ENCODE results near the gene HAGH.
A peak's percentile ranks its signal among the peaks of the same experiment; 100 is the strongest.
"Not testable (repeated sequence)": the region's sequence is repeated elsewhere in the genome, so short reads cannot be mapped to it uniquely, and the experiment has no call there.

HAGH gene

DNA sequence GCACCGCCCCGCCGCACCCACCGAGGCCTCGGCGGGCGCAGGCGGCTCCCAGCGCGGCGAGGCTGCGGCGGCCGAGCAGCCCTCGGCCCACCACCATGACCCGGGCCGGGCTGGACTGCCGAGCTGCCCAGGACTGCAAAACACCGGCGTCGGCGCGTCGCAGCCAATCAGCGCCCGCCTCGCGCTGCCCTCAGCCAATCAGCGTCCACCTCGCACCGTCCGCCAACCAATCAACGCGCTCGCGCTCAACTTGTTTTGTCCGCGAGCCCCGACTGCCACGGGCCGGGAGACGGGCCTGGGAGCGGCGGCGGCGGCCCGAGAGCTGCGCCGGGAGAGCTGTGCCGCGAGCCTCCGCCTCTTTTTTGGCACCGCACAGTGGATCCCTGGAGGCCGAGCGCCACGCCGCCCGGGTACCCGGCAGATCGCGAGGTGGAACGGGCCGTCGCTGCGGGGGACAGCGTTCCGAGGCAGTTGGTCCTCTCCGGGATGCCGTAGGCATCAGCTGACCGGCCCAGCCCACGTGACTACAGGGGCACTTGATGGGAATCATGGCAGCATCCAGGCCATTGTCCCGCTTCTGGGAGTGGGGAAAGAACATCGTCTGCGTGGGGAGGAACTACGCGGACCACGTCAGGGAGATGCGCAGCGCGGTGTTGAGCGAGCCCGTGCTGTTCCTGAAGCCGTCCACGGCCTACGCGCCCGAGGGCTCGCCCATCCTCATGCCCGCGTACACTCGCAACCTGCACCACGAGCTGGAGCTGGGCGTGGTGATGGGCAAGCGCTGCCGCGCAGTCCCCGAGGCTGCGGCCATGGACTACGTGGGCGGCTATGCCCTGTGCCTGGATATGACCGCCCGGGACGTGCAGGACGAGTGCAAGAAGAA is at the start of gene HAGH, which contains the start of gene FAHD1:
Gene HAGH, minus strand, starts transcription at position 135 of the 883 bp plus-strand sequence. Its CDS starts 38 bp downstream, at position 97.
Gene FAHD1, plus strand, starts transcription at position 516 of the 883 bp plus-strand sequence. Its CDS starts 33 bp downstream, at position 549.
- DNase-seq = peak; percentile 94

DNA sequence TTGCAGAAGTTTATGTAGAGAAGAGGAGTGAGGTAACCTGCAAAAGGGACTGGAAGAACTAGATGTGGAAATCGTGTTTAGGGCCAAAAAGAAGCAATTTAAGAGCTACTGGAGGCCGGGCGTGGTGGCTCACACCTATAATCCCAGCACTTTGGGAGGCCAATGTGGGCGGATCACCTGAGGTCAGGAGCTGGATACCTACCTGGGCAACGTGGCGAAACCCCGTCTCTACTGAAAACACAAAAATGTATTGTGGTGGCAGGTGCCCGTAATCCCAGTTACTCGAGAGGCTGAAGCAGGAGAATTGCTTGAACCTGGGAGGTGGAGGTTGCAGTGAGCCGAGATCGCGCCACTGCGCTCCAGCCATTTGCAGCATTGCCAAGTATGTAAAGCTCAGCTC is 49.4 kb upstream of the HAGH start:
- DNase-seq = not testable (repeated sequence)

DNA sequence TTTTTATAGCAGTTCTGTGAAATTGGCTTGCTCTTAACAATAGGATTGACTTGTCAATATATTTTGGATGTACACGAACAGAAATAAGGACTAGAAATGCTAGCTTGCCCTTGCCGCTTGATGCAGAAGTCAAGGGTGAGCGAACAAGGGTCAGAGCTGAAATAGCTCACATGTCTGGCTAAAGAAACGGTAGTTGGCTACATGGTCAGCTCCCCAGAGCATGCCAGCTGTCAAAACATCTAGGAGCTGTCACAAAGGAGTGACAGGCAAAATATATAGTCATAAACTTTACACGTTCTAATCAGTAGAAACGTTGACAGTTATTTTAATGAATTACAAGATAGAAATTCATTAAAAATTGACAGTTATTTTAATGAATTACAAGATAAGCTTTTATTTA is 48.2 kb upstream of the HAGH start:
- no peak for DNase-seq

DNA sequence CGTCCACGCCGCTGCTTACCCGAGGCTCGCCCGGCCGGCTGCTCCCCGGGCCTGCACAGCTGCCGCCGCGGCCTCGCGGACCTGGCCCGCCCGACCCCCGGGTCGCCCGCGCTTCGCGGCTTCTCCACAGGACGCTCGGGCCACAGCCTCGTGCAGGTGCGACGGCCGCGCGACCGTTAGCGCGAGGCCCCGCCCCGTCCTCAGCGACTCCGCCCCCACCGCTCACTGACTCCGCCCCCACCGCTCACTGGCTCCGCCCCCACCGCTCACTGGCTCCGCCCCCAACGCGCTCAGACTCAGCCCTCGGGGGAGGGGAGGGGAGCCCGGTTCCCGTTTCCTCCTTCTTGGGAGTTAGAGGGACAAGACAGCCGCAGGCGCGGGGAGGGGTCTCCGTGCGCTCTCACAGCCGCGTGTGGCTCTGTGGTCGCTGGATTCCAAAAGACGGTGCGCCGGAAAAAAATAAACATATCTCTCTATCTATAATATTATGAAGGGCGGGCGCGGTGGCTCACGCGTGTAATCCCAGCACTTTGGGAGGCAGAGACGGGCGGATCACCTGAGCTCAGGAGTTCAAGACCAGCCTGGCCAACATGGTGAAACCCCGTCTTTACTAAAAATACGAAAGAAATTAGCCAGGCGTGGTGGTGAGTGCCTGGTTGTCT is 45.5 kb upstream of the HAGH start, which contains the start of gene MEIOB:
Gene MEIOB, minus strand, starts transcription at position 191 of the 662 bp plus-strand sequence. CDS start 3,989 bp downstream, outside the sequence.
- DNase-seq = peak; percentile 56

DNA sequence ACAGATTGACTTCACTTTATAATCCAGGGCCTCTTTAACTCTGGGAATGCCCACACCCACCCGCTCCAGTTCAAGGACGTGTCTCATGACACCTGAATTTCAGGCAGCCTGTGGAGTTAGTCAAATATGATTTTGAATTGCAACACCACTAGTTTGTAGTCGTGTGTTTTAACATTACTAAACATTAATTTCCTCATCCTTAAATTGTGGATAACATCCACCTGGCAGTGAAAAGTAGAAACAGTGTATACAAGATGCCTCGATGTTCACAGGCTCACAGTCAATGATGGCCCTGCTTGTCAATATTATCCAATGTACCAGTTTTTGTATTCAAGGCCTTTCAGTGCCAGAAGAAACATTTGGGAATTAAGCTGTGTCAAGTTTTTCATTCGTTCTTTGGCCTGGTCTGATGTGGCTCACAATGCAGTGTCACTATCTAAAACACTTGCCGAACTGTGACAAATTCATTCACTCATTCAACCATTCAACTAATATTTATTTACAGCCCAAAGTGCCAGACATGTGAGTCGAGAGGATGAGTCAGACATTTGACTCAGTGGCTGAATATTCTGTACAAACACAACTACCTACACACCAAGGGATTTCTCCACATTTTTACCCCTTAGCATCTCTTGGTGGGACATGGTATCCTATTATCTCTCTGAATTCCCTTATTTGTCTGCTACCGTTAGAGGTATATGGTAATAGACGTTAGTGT is 43.9 kb upstream of the HAGH start:
- peak; percentile 8 for DNase-seq

DNA sequence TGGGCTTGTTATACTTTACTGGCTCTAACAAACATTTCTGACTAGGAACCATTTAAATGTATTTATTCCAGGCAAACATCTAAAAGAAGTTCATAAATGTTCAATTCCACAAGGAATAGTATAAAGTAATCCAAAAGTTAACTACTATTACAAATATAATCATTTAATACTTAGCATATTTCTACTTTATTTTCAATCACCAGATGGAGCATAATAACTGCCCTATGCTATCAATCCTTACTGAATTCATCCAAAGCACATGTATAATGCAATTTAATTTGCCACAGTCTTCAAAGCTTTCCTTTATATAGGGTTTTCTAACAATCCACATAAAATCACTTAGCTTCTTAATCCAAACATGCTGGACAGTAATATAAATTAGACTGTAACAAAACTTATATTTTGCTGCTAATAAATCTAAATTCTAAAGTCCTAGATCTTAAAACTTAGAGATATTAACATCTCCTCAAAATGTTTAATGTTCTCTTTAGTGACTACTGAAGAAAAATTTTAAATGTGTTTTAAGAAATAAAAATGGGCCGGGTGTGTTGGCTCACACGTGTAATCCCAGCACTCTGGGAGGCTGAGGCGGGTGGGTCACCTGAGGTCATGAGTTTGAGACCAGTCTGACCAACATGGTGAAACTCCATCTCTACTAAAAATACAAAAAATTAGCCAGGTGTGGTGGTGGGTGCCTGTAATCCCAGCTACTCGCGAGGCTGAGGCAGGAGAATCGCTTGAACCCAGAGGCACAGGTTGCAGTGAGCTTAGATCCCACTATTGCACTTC is 39.5 kb upstream of the HAGH start:
- DNase-seq = no peak

DNA sequence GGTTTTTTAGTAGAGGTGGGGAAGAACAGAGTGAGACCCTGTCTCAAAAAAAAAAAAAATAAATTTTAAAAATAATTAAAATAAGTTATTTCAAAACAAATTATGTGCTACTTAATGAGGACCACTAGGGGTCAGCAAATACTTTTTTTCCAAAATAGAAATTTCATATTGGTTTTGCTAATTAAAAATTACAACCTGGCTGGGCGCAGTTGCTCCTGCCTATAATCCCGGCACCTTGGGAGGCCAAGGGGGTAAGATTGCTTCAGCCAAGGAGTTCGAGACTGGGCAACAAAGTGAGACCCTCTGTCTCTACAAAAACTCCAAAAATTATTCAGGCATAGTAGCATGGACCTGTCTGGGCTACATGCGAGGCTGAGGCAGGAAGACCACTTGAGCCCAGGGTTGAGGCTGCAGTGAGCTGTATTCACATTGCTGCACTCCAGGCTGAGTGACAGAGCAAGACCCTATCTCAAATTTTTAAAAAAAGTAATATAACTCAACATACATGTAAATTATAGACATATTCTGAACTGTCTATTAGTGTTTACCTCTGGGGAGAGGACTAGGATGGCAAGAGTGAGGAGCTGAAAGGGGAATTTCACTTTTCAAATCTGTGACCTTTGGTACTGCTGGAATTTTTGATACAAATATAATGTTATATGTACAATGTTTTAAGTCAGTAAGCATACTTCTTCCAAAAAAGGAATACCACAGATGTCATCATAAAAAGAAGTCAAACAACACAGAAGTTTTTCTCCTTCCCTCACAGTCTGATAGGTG is 37.2 kb upstream of the HAGH start:
- DNase-seq = peak; percentile 31

DNA sequence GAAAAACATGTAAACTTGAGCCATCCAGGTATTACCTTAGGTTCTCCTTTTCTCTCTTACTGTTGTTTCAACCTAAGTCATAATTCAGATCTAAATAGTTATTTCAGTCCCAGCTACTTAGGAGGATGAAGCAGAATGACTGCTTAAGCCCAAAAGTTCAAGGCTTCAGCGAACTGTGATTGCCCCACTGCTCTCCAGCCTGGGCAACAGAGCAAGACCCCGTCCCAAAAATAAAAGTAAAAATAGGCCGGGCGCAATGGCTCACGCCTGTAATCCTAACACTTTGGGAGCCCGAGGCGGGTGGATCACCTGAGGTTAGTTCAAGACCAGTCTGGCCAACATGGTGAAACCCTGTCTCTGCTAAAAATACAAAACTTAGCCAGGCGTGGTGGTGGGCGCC is 35.8 kb upstream of the HAGH start:
- DNase-seq = no peak

DNA sequence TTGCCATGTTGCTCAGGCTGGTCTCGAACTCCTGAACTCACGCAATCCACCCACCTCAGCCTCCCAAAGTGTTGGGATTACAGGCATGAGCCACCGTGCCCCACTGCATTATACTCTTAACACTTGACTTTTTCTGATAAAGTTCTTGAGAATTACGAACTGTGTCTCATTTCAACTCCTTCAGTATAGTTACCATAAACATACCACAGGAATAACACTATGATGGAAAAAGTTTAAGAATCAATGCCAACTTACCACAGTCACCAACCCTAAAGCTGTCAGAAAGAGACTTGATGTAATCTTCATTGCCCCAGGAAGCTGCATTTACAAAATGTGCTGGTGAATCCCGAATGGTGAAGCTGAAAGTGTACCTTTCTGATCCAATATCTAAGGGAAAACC is 35.1 kb upstream of the HAGH start:
- DNase-seq = no peak

DNA sequence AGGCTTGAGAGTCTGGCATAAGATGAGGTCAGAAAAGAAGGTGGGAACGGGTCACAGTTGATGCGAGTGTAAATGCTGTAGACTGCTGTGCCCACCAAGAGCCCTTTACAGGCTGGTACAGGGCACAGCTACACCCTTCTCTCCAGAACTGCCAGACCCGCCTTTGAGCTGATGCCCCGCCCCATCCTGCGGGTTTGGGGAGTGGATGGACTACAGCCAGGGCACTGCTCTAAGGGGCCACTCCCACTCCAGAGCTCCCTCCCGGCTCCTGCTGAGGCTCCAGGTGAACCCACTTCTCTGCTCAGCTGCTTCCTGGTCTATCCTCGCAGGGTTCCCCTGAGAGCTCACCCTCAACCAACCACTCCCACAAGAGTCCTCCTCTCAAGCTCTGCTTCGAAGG is 33.0 kb upstream of the HAGH start:
- no peak for DNase-seq

DNA sequence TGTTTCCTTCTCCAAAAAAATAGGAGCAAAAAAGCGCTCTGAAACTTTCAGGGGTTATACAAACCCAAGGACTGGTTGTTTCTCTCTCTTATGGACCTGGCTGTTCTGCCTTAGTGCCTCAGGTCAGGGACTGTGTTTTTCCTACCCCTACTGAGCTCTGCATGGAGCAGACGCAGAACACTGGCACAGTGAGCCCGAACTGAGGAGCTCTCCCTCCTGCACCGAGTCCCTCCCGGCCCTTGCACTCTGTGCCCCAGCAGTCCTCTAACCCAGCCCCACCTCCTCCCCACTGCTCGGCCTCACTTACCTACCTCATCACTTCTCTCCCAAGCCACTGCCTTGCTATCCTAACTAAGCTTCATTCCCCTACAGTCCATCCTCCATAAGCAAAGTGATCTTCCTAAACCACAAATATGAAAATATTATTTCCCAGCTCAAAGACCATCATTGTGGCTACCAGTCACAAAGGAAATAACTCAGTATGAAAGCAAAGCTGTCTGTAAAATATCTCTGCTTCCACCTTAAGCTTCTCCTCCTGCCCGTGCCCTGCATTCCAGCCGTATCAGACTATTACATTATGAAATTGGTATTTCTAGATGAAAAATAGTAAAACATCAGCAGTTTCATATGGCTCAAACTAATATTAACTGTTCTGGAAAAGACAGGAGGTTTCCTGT is 31.7 kb upstream of the HAGH start:
- no peak for DNase-seq

DNA sequence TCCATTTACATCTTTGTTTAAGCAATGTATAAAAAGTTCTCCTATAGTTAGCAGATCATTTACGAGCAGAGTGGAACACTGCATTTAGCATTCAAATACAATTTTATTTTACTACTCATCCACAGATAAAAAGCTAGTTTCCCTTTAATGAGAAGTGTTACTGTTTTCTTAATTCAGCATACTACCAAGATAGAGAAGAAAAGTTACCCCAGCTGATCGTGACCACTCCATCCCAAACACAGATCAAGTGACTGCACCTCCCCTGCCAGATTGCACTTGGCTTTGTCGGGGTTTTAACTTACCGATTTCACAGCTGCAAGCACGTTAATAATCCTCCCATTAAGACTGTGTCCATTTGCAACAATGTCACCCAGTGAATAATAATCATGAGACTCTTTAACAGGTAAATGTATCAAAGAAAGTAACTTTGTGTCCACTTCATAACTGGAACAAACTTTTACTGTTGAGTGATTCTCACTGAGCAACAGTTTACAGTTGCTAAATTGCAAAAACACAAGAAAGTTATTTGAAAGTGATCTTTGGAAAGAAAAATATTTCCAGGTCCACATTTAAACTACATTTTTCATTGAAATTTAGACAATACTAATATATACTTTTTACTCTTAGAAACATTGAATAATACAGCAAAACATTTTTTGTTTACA is 30.9 kb upstream of the HAGH start:
- no peak for DNase-seq

DNA sequence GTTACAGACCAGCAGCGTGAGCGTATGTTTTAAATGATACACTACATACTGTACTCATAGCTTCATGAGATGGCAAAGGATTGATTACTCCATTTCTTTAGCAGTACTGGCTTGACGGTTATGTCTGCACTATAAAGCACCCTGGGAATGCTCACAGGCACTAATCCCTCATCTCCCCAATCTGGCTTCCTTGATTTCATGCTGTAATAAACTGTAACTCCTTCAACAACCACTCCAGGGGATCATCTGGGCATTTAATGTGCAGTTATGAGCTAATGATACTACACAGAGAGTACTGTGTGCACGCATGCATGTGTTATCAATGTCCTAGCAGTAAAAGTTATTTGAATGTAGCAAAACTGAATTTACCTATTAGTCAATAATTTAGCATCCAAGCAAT is 25.2 kb upstream of the HAGH start:
- DNase-seq = no peak

DNA sequence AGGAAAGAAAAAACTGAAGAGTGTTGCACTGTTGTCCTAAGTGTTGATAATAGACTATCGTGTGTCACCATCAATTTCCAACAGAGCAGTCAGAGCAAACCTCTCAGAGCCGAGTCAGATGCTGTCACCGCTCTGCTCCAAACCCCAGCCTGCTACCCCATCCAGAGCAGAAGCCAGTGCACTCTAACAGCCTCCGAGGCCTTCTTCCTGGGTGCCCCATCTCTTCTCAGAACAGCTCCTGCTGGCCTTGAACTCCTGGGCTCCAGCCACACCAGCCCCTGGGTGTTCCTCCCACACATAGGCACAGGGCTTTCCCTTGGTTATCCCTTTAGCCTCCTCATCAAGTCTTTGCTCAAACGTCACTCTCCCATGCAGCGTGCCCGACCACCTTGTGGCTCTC is 24.4 kb upstream of the HAGH start:
- no peak for DNase-seq

DNA sequence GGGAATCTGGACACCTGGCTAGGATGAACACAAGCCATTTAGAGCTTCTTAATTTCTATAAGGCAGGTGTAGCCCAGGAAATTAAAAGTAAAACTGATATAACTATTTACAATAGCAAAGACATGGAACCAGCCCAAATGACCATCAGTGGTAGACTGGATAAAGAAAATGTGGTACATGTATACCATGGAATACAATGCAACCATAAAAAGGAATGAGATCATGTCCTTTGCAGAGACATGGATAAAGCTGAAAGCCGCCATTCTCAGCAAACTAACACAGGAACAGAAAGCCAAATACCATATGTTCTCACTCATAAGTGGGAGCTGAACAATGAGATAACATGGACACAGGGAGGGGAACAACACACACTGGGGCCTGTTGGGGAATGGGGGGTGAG is 19.8 kb upstream of the HAGH start:
- no peak for DNase-seq

DNA sequence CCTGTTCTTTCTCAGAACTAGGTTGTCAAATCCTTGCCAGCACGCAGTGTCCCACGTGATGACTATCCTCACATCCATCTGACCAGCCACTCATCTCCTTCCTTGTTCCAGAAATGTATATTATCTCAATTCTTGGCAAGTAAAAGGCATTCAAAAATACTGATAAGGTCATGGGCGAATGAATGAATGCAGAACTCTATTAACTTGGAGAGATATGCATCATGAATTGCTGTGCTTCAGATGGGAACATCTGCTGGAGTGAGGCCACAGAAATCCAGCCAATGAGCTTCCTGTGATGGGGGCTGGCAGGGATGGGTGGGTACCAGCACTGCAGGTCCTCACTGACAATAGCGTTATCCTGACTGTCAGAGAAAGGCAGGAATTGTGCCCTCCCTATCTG is 19.4 kb upstream of the HAGH start:
- DNase-seq = no peak

DNA sequence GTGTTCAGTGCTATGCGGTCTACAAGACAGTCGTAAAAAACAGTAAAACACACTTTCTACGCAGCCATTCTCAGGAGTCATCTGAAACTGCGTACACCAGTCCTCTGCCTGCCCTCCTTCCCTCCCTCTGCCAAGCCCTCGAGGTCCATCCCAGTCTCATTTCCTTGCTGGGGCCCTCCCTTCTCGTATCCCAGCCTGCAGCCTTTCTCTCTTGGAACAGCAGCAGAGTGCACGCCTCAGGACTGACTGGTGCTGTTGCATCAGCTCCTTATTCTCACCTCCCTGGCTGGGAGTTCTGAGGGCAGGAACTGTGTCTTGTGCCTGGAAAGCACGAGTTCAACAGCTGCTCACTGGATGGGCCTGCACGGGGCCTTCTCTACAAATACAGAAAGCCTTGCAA is 12.9 kb upstream of the HAGH start:
- no peak for DNase-seq

DNA sequence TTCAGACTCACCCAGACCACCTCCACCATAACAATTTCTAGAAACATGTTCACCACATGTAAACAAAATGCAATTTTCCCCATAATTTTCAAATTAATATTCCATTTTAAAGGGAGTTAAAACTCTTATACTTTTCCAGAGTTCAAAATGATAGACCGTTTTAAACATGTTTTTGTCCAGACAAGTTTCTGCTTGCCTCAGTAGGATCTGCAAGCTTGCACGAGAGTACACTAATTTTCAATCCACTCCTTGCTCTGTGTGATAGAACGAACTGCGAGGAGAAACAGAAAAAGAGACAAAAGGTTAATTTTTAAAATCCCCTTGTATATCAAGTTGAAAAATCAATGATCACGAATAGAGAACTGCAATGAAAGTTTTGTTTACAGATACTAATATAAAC is 7.5 kb upstream of the HAGH start:
- no peak for DNase-seq

DNA sequence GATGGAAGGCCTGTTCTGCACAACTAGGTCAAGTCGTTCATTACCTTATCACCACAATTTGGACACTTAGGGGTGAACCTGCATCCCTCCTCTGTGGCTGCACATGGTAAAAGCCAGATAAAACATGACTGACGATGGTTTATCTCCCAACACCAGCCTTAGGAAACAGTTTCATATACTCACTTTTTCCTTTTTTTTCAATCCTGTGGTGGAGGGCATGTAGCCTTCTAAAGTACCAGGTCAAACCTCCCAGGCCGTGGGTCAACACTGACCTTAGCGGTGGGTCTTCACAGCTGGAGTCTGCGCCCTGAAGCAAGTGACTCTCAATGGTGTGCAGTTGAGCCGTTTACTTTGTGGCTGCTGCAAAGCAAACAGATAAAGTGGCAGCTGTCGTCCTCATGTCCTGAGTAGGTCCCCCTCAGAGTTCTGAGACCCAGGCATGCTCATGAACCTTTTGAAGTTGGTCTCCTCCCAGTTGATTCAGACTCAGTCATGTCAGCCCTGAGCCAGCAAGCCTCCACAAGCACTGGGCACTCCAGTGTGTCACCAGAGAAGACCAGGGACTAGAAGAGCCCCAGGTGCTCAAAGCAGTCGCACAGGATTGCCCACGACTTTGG is 6.3 kb upstream of the HAGH start:
- no peak for DNase-seq

All from NCI-H1092 treated with DMSO at 0.1 percent for 48 hours (cell line).